Breast epithelium (tissue), 4 donors: ENCODE results near the gene RNASE13. TPM values are rescaled to one million over a fixed set of nuclear protein-coding genes. Genes with fewer than 3 reads are reported as not detected.

Experiments
- DNase-seq, 2 donors: peaks; one replicate each; pipeline ENCODE4 v3.0.0-alpha.2; 2019; ENCODE audit warnings: low spot score in 2 of 2
- H3K27ac ChIP-seq, 2 donors: fragments of 200-600 bp; sonication (generic) in 1 of 2; one replicate each; pipeline ENCODE4 v1.5.1; 2016 to 2019; ENCODE audit warnings: mild to moderate bottlenecking in 1 of 2
- H3K27me3 ChIP-seq, 2 donors: fragments of 200-600 bp; sonication (generic) in 1 of 2; one replicate each; pipeline versions ENCODE4 v1.5.1 to v1.6.0; 2017 to 2019; ENCODE audit warnings: control low read depth in 1 of 2, mild to moderate bottlenecking in 1 of 2
- H3K36me3 ChIP-seq: fragments of 200-600 bp; one replicate; pipeline ENCODE4 v1.5.1; 2019
- H3K4me1 ChIP-seq, 2 donors: fragments of 200-600 bp; sonication (generic); one replicate each; pipeline ENCODE4 v1.5.1; 2016 to 2019; ENCODE audit warnings: control low read depth in 1 of 2
- H3K4me3 ChIP-seq, 3 donors: fragments of 200-600 bp; sonication (generic); 1 replicate in 2 of 3; 2 replicates in 1 of 3; pipeline ENCODE4 v1.5.1; 2016 to 2019; ENCODE audit warnings: mild to moderate bottlenecking in 3 of 3, moderate library complexity in 2 of 3
- H3K9me3 ChIP-seq, 2 donors: fragments of 200-600 bp; sonication (generic) in 1 of 2; one replicate each; pipeline ENCODE4 v1.5.1; 2016 to 2019; ENCODE audit warnings: control low read depth in 1 of 2
- POLR2A ChIP-seq: fragments of 450-650 bp; IDR thresholded peaks from one replicate; pipeline ENCODE4 v1.6.1; 2016; ENCODE audit warnings: antibody characterized with exemption, mild to moderate bottlenecking, moderate library complexity
- POLR2AphosphoS5 ChIP-seq, 3 donors: sonication (generic); formaldehyde crosslinking; IDR thresholded peaks; one replicate each; pipeline ENCODE4 v1.6.1; 2017; ENCODE audit warnings: antibody characterized with exemption in 3 of 3
- intact Hi-C: fragments of 100-400 bp; cut with DNase I; formaldehyde crosslinking; loops from one replicate; pipeline ENCODE4 v1.15.1; 2023; ENCODE audit warnings: low total_unique reads
- total RNA-seq, 3 donors: library from RNA; depleted of rRNA; stranded (reverse); fragments of >200 nt; gene quantifications; one replicate each; pipeline ENCODE4 v1.1.0, GENCODE V29; 2016
- TF ChIP-seq, protein P1 (sequence below), 3 donors: fragments of 450-650 bp; IDR thresholded peaks; one replicate each; pipeline ENCODE4 v1.5.1; 2016 to 2017; ENCODE audit warnings: antibody characterized with exemption in 3 of 3, mild to moderate bottlenecking in 3 of 3, moderate library complexity in 3 of 3

Gene RNASE13
- total RNA-seq, 3 donors from 2014 or later = not detected

DNA sequence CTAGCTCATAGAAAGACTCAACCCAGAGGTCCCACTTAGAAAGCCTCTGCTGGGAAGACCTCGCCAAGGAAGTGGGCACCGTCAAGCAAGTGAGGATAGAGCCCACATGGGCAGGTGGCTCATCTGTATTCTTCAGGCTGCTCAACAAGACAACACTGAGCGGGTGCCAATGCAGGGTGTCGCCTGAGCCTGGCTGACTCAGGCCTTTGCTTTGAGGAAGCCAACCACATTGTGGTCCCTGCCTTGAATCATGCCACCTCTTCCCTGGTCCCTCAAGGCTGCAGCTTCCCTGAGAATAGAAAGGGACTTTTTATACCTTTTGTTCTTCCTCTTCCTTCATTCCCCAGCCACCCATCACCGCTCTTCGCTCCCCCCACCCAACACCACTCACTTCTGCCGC lies 2.1 kb upstream of the RNASE13 start:
- peak overlapping the region; percentile 36 to 70 for H3K27ac ChIP-seq
- no peaks in the 10 kb centered on the region for H3K36me3 ChIP-seq
- no peaks in the 10 kb centered on the region for H3K27me3 ChIP-seq
- no peaks in the 10 kb centered on the region for H3K9me3 ChIP-seq
- TF ChIP-seq, protein P1, sequence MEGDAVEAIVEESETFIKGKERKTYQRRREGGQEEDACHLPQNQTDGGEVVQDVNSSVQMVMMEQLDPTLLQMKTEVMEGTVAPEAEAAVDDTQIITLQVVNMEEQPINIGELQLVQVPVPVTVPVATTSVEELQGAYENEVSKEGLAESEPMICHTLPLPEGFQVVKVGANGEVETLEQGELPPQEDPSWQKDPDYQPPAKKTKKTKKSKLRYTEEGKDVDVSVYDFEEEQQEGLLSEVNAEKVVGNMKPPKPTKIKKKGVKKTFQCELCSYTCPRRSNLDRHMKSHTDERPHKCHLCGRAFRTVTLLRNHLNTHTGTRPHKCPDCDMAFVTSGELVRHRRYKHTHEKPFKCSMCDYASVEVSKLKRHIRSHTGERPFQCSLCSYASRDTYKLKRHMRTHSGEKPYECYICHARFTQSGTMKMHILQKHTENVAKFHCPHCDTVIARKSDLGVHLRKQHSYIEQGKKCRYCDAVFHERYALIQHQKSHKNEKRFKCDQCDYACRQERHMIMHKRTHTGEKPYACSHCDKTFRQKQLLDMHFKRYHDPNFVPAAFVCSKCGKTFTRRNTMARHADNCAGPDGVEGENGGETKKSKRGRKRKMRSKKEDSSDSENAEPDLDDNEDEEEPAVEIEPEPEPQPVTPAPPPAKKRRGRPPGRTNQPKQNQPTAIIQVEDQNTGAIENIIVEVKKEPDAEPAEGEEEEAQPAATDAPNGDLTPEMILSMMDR (IDR thresholded peaks at IDR 0.05) = no peak
- no peak for TF ChIP-seq POLR2AphosphoS5 (IDR thresholded peaks at IDR 0.05)
- H3K4me3 ChIP-seq = no peak overlapping the region
- peaks cover 0 to 15% of the 10 kb centered on the region in 2 donors for H3K4me1 ChIP-seq
- intact Hi-C loops = no loop called here
- DNase-seq = peak in 1 of 2 donors; percentile 65

DNA sequence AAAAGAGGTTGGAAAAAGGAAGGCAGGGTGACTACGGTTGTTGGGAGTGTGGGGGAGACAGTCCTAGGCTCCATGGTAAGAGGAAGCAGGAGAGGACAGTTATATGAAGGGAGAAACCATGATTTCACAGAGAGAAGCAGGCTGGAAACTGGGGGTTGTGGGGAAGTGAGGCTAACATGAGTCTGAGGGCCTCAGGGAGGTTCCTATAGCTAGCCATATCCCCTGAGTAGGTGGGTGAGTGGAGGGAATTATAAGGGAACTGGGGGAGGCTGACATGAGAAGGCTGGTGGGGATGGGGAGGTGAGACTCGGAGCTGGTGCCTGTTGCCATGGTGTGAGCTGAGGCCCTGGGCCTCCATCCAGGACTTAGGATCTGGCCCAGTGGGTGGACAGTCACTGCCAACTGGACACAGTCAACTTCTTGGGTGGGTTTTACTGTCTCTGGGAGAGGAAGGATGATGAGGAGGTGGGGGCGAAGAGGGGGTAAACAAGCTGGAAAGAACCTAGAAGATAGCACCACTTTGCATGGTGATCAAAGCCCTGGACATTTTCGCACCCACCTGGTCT lies 1.4 kb downstream of the RNASE13 start:
- H3K9me3 ChIP-seq = no peaks in the 10 kb centered on the region
- no peaks in the 10 kb centered on the region for H3K27me3 ChIP-seq
- no peak for TF ChIP-seq POLR2A
- TF ChIP-seq, protein P1 (IDR thresholded peaks at IDR 0.05) = no peak
- no peak for TF ChIP-seq POLR2AphosphoS5 (IDR thresholded peaks at IDR 0.05)
- intact Hi-C loops = no loop called here
- no peak overlapping the region for H3K27ac ChIP-seq
- H3K4me3 ChIP-seq = no peak overlapping the region
- DNase-seq = no peak
- no peaks in the 10 kb centered on the region for H3K4me1 ChIP-seq
- no peaks in the 10 kb centered on the region for H3K36me3 ChIP-seq

DNA sequence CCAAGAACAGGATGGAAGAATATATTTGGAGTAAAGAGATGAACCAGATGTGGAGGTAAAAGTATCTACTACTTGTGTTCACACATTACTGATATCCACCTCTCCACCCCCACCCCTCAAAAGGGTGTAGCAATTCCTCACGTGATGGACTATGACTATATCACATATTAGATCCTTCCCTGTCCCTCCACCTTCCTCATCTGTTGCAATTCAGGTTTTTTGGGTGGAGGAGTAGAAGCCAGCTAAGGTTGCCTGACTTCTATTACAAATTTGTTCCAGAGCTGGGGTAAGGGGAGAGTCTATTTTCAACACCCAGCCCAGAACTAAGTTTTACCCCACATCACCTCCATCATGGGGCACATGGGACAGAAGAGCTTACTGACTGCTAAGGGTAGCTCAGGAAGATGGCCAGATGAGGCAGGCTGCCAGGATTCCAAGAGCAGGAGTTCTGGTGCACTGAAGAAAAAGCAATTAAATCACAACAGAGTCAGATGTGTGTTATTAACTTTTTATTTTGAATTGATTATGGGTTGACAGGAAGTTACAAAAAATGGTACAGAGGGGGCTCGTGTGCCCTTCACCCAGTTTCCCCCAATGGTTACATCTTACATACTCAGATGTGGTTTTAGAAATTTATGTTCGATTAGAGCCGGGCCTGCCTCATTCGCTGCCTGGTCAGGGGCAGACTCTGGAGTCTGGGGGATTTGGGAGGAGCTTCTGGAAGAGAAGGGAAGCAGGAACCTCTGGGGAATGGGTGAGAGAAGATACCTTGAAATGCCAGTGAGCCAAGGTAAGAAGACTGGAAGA lies 2.1 kb downstream of the RNASE13 start:
- no peaks in the 10 kb centered on the region for H3K9me3 ChIP-seq
- no peak overlapping the region for H3K27ac ChIP-seq
- TF ChIP-seq POLR2AphosphoS5 (IDR thresholded peaks at IDR 0.05) (no peak), POLR2A (no peak)
- TF ChIP-seq, protein P1 (IDR thresholded peaks at IDR 0.05) = no peak
- H3K36me3 ChIP-seq = no peaks in the 10 kb centered on the region
- no peak for DNase-seq
- intact Hi-C loops = no loop called here
- no peak overlapping the region for H3K4me3 ChIP-seq
- no peaks in the 10 kb centered on the region for H3K4me1 ChIP-seq
- H3K27me3 ChIP-seq = no peaks in the 10 kb centered on the region

DNA sequence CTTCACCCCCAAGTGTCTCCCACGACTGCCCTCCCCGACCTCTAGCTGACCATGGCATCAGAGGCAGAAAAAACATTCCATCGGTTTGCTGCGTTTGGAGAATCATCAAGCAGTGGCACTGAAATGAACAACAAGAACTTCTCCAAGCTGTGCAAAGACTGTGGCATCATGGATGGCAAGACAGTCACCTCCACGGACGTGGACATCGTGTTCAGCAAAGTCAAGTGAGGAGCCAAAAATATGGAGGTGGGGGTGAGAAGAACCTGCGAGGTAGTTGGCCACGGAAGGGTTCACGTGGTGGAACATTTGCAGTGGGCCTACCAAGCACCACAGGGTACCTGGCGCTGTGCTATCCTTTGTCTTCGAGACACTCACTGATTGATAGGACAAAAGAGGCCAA lies 4.1 kb downstream of the RNASE13 start:
- no peaks in the 10 kb centered on the region for H3K27me3 ChIP-seq
- no peak for DNase-seq
- peaks cover 5 to 9% of the 10 kb centered on the region in 2 donors for H3K4me1 ChIP-seq
- H3K36me3 ChIP-seq = no peaks in the 10 kb centered on the region
- no peak overlapping the region for H3K4me3 ChIP-seq
- H3K27ac ChIP-seq = no peak overlapping the region
- H3K9me3 ChIP-seq = no peaks in the 10 kb centered on the region
- TF ChIP-seq POLR2A (no peak), POLR2AphosphoS5 (IDR thresholded peaks at IDR 0.05) (no peak)
- TF ChIP-seq, protein P1 (IDR thresholded peaks at IDR 0.05) = no peak
- intact Hi-C loops = no loop called here

DNA sequence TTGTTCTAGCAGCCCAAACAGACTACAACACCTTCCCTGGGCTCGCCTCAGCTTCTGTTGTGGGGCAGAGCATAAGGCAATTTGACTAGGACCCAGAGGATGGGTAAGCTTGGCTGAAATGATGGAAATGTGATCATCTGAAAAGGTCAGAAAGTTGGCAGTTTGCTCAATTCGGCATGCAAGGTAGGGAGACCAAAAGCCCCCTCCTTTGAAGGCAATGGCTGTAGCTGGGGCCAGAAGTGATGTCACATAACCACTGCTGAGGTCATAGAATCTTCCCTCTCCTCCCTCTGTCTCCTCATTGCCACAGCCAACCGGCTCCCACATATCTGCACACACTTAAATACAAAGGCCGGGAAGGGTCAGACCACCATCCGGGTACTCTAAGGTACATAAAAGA lies 4.7 kb downstream of the RNASE13 start, which contains the start of gene TPPP2:
Gene TPPP2 (plus strand): TSS at position 301 of the 400 bp plus-strand sequence. CDS start 365 bp downstream, outside the sequence.
- Histone ChIP-seq H3K4me3 (no peak within 1 kb of the TSS), H3K27ac (no peak within 1 kb of the TSS), H3K9me3 (no peaks in the 10 kb centered on the region), H3K36me3 (no peaks in the 10 kb centered on the region), H3K4me1 (peaks cover 5 to 9% of the 10 kb centered on the region in 2 donors), H3K27me3 (no peaks in the 10 kb centered on the region)
- DNase-seq = no peak
- intact Hi-C loops = no loop called here
- TF ChIP-seq, protein P1 (IDR thresholded peaks at IDR 0.05) = no peak
- no peak for TF ChIP-seq POLR2AphosphoS5 (IDR thresholded peaks at IDR 0.05)
- TF ChIP-seq POLR2A = no peak
